Epithelial cell of esophagus (primary cell): Measurements from ENCODE around the gene GALK2.
"Not testable (repeated sequence)": the region's sequence is repeated elsewhere in the genome, so short reads cannot be mapped to it uniquely, and the experiment has no call there.

Experiments
- DNase-seq: peaks from one replicate; pipeline ENCODE4 v3.0.0; 2010; ENCODE audit warnings: low read depth
- H3K4me3 ChIP-seq: 2 replicates; pipeline ENCODE4 v1.5.1; 2011; ENCODE audit warnings: mild to moderate bottlenecking, low read length, control low read depth
- CTCF ChIP-seq: IDR thresholded peaks from 2 replicates; pipeline ENCODE4 v1.5.1; 2011; ENCODE audit warnings: low read depth, mild to moderate bottlenecking, low read length, control low read depth, inconsistent platforms; ENCODE audit not compliant: insufficient read depth; ENCODE audit errors: missing control alignments

The GALK2 gene

GRCh38 chr15:49255966-49256759, 86.1 kb downstream of the GALK2 start:
- H3K4me3 ChIP-seq = no peak overlapping the region
- DNase-seq = no peak
- no peak for TF ChIP-seq CTCF

- not testable (repeated sequence) for H3K4me3 ChIP-seq, DNase-seq
These were observed 95.1 kb downstream of the GALK2 start for GRCh38 chr15:49265117-49265516.

- no peak for DNase-seq
- no peak for TF ChIP-seq CTCF
- no peak overlapping the region for H3K4me3 ChIP-seq
These were observed 95.9 kb downstream of the GALK2 start for GRCh38 chr15:49265911-49266310.

- TF ChIP-seq CTCF = no peak
- H3K4me3 ChIP-seq = no peak overlapping the region
- DNase-seq = peak; percentile 6
These were observed 100.7 kb downstream of the GALK2 start for GRCh38 chr15:49270541-49271421.

GRCh38 chr15:49273734-49274318, 103.8 kb downstream of the GALK2 start:
- TF ChIP-seq CTCF = no peak

GRCh38 chr15:49278751-49279150, 108.7 kb downstream of the GALK2 start:
- no peak for TF ChIP-seq CTCF
- DNase-seq = no peak
- no peak overlapping the region for H3K4me3 ChIP-seq

More at GRCh38 chr15:49273734-49274318, 103.8 kb downstream of the GALK2 start:
- no peak overlapping the region for H3K4me3 ChIP-seq
- DNase-seq = peak; percentile 8
